H9 (cell line): ENCODE measurements around the gene ZNF609. TPM values are rescaled to one million over a fixed set of nuclear protein-coding genes. Genes with fewer than 3 reads are reported as not detected.

Experiments
- DNase-seq: peaks from one replicate; pipeline ENCODE4 v3.0.0-alpha.2; 2017
- H2AFZ ChIP-seq: one replicate; pipeline ENCODE4 v1.6.1; 2013; ENCODE audit warnings: mild to moderate bottlenecking, low read length, control low read depth, moderate library complexity
- H2AK5ac ChIP-seq: 2 replicates; pipeline ENCODE4 v1.6.1; 2013; ENCODE audit warnings: low read length, control low read depth, mixed read lengths; ENCODE audit not compliant: insufficient read length
- H2BK120ac ChIP-seq: one replicate; pipeline ENCODE4 v1.6.1; 2013; ENCODE audit warnings: low read depth, mild to moderate bottlenecking, low read length, control low read depth, inconsistent platforms; ENCODE audit not compliant: poor library complexity, severe bottlenecking
- H2BK12ac ChIP-seq: 2 replicates; pipeline ENCODE4 v1.6.1; 2013; ENCODE audit warnings: low read length, control low read depth, mixed read lengths, low read depth; ENCODE audit not compliant: insufficient read length
- H2BK15ac ChIP-seq: 2 replicates; pipeline ENCODE4 v1.6.1; 2013; ENCODE audit warnings: low read depth, low read length, control low read depth
- H2BK20ac ChIP-seq: one replicate; pipeline ENCODE4 v1.6.1; 2013; ENCODE audit warnings: low read depth, mild to moderate bottlenecking, low read length, control low read depth, inconsistent platforms; ENCODE audit not compliant: poor library complexity, severe bottlenecking
- H2BK5ac ChIP-seq: 2 replicates; pipeline ENCODE4 v1.6.1; 2013; ENCODE audit warnings: low read length, control low read depth, mixed read lengths; ENCODE audit not compliant: insufficient read length
- H3K14ac ChIP-seq: 2 replicates; pipeline ENCODE4 v1.6.1; 2013; ENCODE audit warnings: low read length, control low read depth; ENCODE audit not compliant: insufficient read depth
- H3K18ac ChIP-seq: 2 replicates; pipeline ENCODE4 v1.6.1; 2013; ENCODE audit warnings: low read depth, mild to moderate bottlenecking, mixed read lengths, low read length, control low read depth; ENCODE audit not compliant: insufficient read length
- H3K23ac ChIP-seq: 2 replicates; pipeline ENCODE4 v1.6.1; 2013; ENCODE audit warnings: low read length, control low read depth, mixed read lengths, low read depth; ENCODE audit not compliant: insufficient read length
- H3K23me2 ChIP-seq: 2 replicates; pipeline ENCODE4 v1.6.1; 2013; ENCODE audit warnings: low read depth, mild to moderate bottlenecking, mixed read lengths, low read length, control low read depth; ENCODE audit not compliant: insufficient read length, poor library complexity, severe bottlenecking
- H3K27ac ChIP-seq: 2 replicates; pipeline ENCODE4 v1.5.1; 2013; ENCODE audit warnings: low read length, control low read depth, mixed read lengths, low read depth; ENCODE audit not compliant: insufficient read length
- H3K27me3 ChIP-seq: 2 replicates; pipeline ENCODE4 v1.6.1; 2013; ENCODE audit warnings: low read length, control low read depth, inconsistent platforms; ENCODE audit not compliant: insufficient read depth
- H3K4ac ChIP-seq: 2 replicates; pipeline ENCODE4 v1.6.1; 2013; ENCODE audit warnings: low read depth, mild to moderate bottlenecking, control low read depth, inconsistent platforms, low read length, moderate library complexity
- H3K4me1 ChIP-seq: 2 replicates; pipeline ENCODE4 v1.6.1; 2013; ENCODE audit warnings: low read length, control low read depth, inconsistent platforms; ENCODE audit not compliant: insufficient read depth
- H3K4me2 ChIP-seq: 2 replicates; pipeline ENCODE4 v1.6.1; 2013; ENCODE audit warnings: low read length, control low read depth, mixed read lengths; ENCODE audit not compliant: insufficient read length, insufficient read depth
- H3K56ac ChIP-seq: 2 replicates; pipeline ENCODE4 v1.6.1; 2013; ENCODE audit warnings: low read depth, mild to moderate bottlenecking, mixed read lengths, low read length, control low read depth; ENCODE audit not compliant: insufficient read length
- H3K79me1 ChIP-seq: 2 replicates; pipeline ENCODE4 v1.6.1; 2013; ENCODE audit warnings: low read depth, mild to moderate bottlenecking, moderate library complexity, low read length, control low read depth, inconsistent platforms; ENCODE audit not compliant: insufficient read depth, poor library complexity, severe bottlenecking
- H3K79me2 ChIP-seq: 2 replicates; pipeline ENCODE4 v1.6.1; 2013; ENCODE audit warnings: low read length, control low read depth, inconsistent platforms; ENCODE audit not compliant: insufficient read depth
- H3K9ac ChIP-seq: 2 replicates; pipeline ENCODE4 v1.6.1; 2013; ENCODE audit warnings: low read length, control low read depth, mixed read lengths; ENCODE audit not compliant: insufficient read length; ENCODE audit errors: extremely low read depth
- H3K9me3 ChIP-seq: one replicate; pipeline ENCODE4 v1.6.1; 2013; ENCODE audit warnings: low read depth, low read length, inconsistent platforms; ENCODE audit not compliant: control insufficient read depth
- H3T11ph ChIP-seq: one replicate; pipeline ENCODE4 v1.6.1; 2013; ENCODE audit warnings: mild to moderate bottlenecking, low read length, control low read depth, inconsistent platforms
- H4K20me1 ChIP-seq: one replicate; pipeline ENCODE4 v1.6.1; 2013; ENCODE audit not compliant: control insufficient read depth, insufficient read length, insufficient read depth
- H4K5ac ChIP-seq: 2 replicates; pipeline ENCODE4 v1.6.1; 2013; ENCODE audit warnings: low read depth, mild to moderate bottlenecking, mixed read lengths, low read length, control low read depth; ENCODE audit not compliant: insufficient read length
- H4K8ac ChIP-seq: replicated peaks from 2 replicates; pipeline ENCODE4 v1.6.1; 2013; ENCODE audit warnings: low read length, control low read depth, mixed read lengths, low read depth; ENCODE audit not compliant: insufficient read length
- H4K91ac ChIP-seq: 2 replicates; pipeline ENCODE4 v1.6.1; 2013; ENCODE audit warnings: low read depth, mild to moderate bottlenecking, moderate library complexity, mixed read lengths, low read length, control low read depth; ENCODE audit not compliant: insufficient read length
- H3K27ac Mint-ChIP-seq, 3 experiments: 2 replicates in 2 of 3; 3 replicates in 1 of 3; pipeline ENCODE4 v1.8.0; 2020 to 2021; ENCODE audit warnings: mixed read lengths in 3 of 3, mild to moderate bottlenecking in 1 of 3, moderate library complexity in 1 of 3
- H3K27me3 Mint-ChIP-seq: 2 replicates; pipeline ENCODE4 v1.8.0; 2021; ENCODE audit warnings: low read depth, mild to moderate bottlenecking, moderate library complexity, mixed read lengths
- H3K36me3 Mint-ChIP-seq, 3 experiments: 2 replicates in 2 of 3; 3 replicates in 1 of 3; pipeline ENCODE4 v1.8.0; 2020 to 2021; ENCODE audit warnings: low read depth in 3 of 3, mixed read lengths in 3 of 3; ENCODE audit not compliant: insufficient read depth in 1 of 3
- H3K4me1 Mint-ChIP-seq, 2 experiments: 2 replicates each; pipeline ENCODE4 v1.8.0; 2020; ENCODE audit warnings: mixed read lengths in 2 of 2
- H3K4me3 Mint-ChIP-seq, 2 experiments: 2 replicates in 1 of 2; 3 replicates in 1 of 2; pipeline ENCODE4 v1.8.0; 2020 to 2021; ENCODE audit warnings: mild to moderate bottlenecking in 2 of 2, mixed read lengths in 2 of 2, moderate library complexity in 1 of 2
- H3K9me3 Mint-ChIP-seq, 2 experiments: 2 replicates in 1 of 2; 3 replicates in 1 of 2; pipeline ENCODE4 v1.8.0; 2020; ENCODE audit warnings: mild to moderate bottlenecking in 2 of 2, mixed read lengths in 2 of 2, moderate library complexity in 1 of 2
- WGBS: extraction: QIAGEN DNeasy Blood & Tissue Kit; methylation state at CpG from one replicate; pipeline ENCODE4 v1.1.7; 2013; ENCODE audit warnings: missing lambda C conversion rate, low lambda C conversion rate, mixed read lengths; ENCODE audit not compliant: insufficient read length; ENCODE audit errors: extremely low coverage; 5-methylcytosine and 5-hydroxymethylcytosine counted together
- total RNA-seq: library from RNA; stranded (reverse); gene quantifications from 2 replicates; pipeline ENCODE4 v1.2.1, GENCODE V29; 2021
- TF ChIP-seq, protein P1 (sequence below): fragments of 200-600 bp; sonication (generic); conservative IDR thresholded peaks from 3 replicates; pipeline ENCODE4 v1.8.0; 2021; ENCODE audit warnings: antibody characterized with exemption, mild to moderate bottlenecking

Gene ZNF609
- total RNA-seq, 1 experiment from 2014 or later: 45.3 TPM

DNA sequence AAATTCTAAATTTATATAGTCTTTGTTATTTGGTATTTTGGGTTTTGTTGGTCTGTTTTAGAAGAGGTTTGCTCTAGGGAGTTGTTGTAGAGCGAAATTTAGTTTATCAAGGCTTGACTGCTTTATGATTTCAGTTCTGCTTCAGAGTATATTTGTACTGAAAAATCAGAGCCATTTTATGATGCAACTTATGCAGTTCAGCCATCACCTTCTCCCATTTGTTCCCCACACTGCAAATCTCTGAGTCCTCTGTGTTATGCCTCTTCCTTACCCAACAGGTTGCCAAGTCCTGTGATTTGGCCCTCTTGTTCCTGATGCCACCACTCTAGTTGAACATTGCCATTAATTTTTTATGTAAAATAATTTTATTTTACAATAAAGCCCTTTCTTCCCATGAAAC lies 140.4 kb downstream of the ZNF609 start:
- no peak for DNase-seq
- Histone ChIP-seq H3K4me2 (no peak overlapping the region), H2BK15ac (no peak overlapping the region), H3K18ac (no peak overlapping the region), H3K4ac (no peak overlapping the region), H3K27ac (no peak overlapping the region), H2BK20ac (no peak overlapping the region), H2BK12ac (no peak overlapping the region), H2AK5ac (no peak overlapping the region), H4K91ac (no peak overlapping the region), H2AFZ (no peak overlapping the region), H3K27me3 (no peaks in the 10 kb centered on the region), H3K23me2 (no peaks in the 10 kb centered on the region), H4K20me1 (no peaks in the 10 kb centered on the region), H3K79me2 (peaks cover 4% of the 10 kb centered on the region; the same call in 1 of the 2 replicates), H4K8ac (no peak overlapping the region), H2BK5ac (no peak overlapping the region), H4K5ac (no peak overlapping the region), H3K14ac (no peak overlapping the region), H3K9ac (no peak overlapping the region), H3K9me3 (no peaks in the 10 kb centered on the region), H2BK120ac (no peak overlapping the region), H3K56ac (no peak overlapping the region), H3K4me1 (peaks cover 2% of the 10 kb centered on the region; the same call in 1 of the 2 replicates), H3K23ac (no peak overlapping the region), H3K79me1 (peaks cover 6% of the 10 kb centered on the region), H3T11ph (no peak overlapping the region)
- TF ChIP-seq, protein P1, sequence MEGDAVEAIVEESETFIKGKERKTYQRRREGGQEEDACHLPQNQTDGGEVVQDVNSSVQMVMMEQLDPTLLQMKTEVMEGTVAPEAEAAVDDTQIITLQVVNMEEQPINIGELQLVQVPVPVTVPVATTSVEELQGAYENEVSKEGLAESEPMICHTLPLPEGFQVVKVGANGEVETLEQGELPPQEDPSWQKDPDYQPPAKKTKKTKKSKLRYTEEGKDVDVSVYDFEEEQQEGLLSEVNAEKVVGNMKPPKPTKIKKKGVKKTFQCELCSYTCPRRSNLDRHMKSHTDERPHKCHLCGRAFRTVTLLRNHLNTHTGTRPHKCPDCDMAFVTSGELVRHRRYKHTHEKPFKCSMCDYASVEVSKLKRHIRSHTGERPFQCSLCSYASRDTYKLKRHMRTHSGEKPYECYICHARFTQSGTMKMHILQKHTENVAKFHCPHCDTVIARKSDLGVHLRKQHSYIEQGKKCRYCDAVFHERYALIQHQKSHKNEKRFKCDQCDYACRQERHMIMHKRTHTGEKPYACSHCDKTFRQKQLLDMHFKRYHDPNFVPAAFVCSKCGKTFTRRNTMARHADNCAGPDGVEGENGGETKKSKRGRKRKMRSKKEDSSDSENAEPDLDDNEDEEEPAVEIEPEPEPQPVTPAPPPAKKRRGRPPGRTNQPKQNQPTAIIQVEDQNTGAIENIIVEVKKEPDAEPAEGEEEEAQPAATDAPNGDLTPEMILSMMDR: no peak
- Mint-ChIP-seq H3K27me3 (no peaks in the 10 kb centered on the region), H3K9me3 (no peaks in the 10 kb centered on the region), H3K27ac (peak overlapping the region in 1 of 3 experiments; percentile 21; a peak in 2 of 7 replicates), H3K4me1 (peaks cover 37 to 46% of the 10 kb centered on the region in 2 experiments), H3K4me3 (no peak overlapping the region), H3K36me3 (no peaks in the 10 kb centered on the region)
- no CpG with 5 or more reads among the region's 1 CpG for WGBS
